Measurements from ENCODE around the gene CLCN6. TPM values are rescaled to one million over a fixed set of nuclear protein-coding genes. Genes with fewer than 3 reads are reported as not detected.

CLCN6 gene
- polyA plus RNA-seq, 2 of the 4 experiments (the other 2 are of a cell fraction) = 5.7 to 9.0 TPM

- no peak for TF ChIP-seq FOSL2 (IDR thresholded peaks at IDR 0.05)
- TF ChIP-seq FOSL2 (CRISPR knock-in tag; IDR thresholded peaks at IDR 0.05) = peak; percentile 81
- no peak for TF ChIP-seq ZFP36 (IDR thresholded peaks at IDR 0.05; ENCODE audit: borderline replicate concordance, partially characterized antibody)
- TF ChIP-seq RNF2 (IDR thresholded peaks at IDR 0.05; ENCODE audit: borderline replicate concordance, low read depth) = no peak
- TF ChIP-seq KDM5A (IDR thresholded peaks at IDR 0.05) = no peak
- TF ChIP-seq CBX8 (IDR thresholded peaks at IDR 0.05) = no peak
- TF ChIP-seq TP53 (CRISPR knock-in tag; IDR thresholded peaks at IDR 0.05) = no peak
- no peak for TF ChIP-seq EHMT2 (IDR thresholded peaks at IDR 0.05; ENCODE audit: low read depth)
- no peak for TF ChIP-seq CEBPB (IDR thresholded peaks at IDR 0.05)
- TF ChIP-seq, protein P1, sequence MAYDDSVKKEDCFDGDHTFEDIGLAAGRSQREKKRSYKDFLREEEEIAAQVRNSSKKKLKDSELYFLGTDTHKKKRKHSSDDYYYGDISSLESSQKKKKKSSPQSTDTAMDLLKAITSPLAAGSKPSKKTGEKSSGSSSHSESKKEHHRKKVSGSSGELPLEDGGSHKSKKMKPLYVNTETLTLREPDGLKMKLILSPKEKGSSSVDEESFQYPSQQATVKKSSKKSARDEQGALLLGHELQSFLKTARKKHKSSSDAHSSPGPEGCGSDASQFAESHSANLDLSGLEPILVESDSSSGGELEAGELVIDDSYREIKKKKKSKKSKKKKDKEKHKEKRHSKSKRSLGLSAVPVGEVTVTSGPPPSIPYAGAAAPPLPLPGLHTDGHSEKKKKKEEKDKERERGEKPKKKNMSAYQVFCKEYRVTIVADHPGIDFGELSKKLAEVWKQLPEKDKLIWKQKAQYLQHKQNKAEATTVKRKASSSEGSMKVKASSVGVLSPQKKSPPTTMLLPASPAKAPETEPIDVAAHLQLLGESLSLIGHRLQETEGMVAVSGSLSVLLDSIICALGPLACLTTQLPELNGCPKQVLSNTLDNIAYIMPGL (CRISPR knock-in tag; IDR thresholded peaks at IDR 0.05; ENCODE audit: borderline replicate concordance) = no peak
- no peak for TF ChIP-seq FOSB (CRISPR knock-in tag; IDR thresholded peaks at IDR 0.05)
- no peak for TF ChIP-seq HDAC2 (IDR thresholded peaks at IDR 0.05)
- no peak for TF ChIP-seq NR3C1 (IDR thresholded peaks at IDR 0.05)
- no peak for TF ChIP-seq CBX2 (IDR thresholded peaks at IDR 0.05; ENCODE audit: borderline replicate concordance, low read depth)
- no peak for TF ChIP-seq RARB (CRISPR knock-in tag; IDR thresholded peaks at IDR 0.05)
- TF ChIP-seq MAFK (IDR thresholded peaks at IDR 0.05; ENCODE audit: partially characterized antibody) = no peak
- TF ChIP-seq SMC3 (IDR thresholded peaks at IDR 0.05) = no peak
- TF ChIP-seq NFE2L2 (conservative IDR thresholded peaks at IDR 0.05; ENCODE audit: low read length) = no peak
These were observed at the start of gene CLCN6, which contains the start of gene MTHFR (continued) for GRCh38 chr1:11805422-11806306.

- Histone ChIP-seq H3K4me3 (no peak overlapping the region), H3K4me1 (no peaks in the 10 kb centered on the region), H3K9me3 (no peaks in the 10 kb centered on the region), H3K27ac (no peak overlapping the region), H3K4me2 (no peak overlapping the region)
- no peak for ATAC-seq
- ChIA-PET POLR2A (no interaction called here), CTCF (interaction anchor here (0.6 to 1.4 kb wide), 3 partner anchors 37 to 83 kb away, joined by 3 read pairs; no protein-coding TSS in a partner anchor)
- WGBS (ENCODE audit: missing lambda C conversion rate) = 43% methylated on average over 1 of the region's 1 CpG
- no peak for FAIRE-seq
- DNase-seq (ENCODE audit: low read depth in 1 of 2, low spot score in 1 of 2) = no peak
- TF ChIP-seq HEYL (CRISPR knock-in tag; IDR thresholded peaks at IDR 0.05) (no peak), RAD21 (conservative IDR thresholded peaks at IDR 0.05 in 1 of 2, IDR thresholded peaks at IDR 0.05 in 1 of 2) (no peak), HDAC2 (IDR thresholded peaks at IDR 0.05) (no peak), POLR2A (IDR thresholded peaks at IDR 0.05; ENCODE audit: low read length) (no peak), BHLHE40 (IDR thresholded peaks at IDR 0.05; ENCODE audit: low read depth, low read length) (no peak)
These were observed 48.9 kb upstream of the CLCN6 start for GRCh38 chr1:11757047-11757446.

DNA sequence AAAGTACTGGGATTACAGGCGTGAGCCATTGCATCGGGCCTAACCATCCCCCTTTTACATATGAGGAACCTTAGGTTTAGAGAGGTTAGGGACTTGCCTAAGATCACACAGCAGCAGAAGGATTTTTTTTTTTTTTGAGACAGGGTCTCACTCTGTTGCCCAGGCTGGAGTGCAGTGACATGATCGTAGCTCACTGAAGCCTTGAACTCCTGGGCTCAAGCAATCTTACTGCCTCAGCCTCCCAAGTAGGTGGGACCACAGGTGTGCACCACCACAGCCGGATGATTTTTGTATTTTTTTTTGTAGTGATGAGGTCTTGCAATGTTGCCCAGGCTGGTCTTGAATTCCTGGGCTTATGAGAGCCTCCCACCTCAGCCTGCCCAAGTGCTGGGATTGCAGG lies 46.2 kb upstream of the CLCN6 start:
- ChIA-PET CTCF (no interaction called here), POLR2A (no interaction called here)
- WGBS (ENCODE audit: missing lambda C conversion rate) = 55% methylated on average over 4 of the region's 4 CpGs
- ATAC-seq (no peak), FAIRE-seq (no peak), DNase-seq (ENCODE audit: low read depth in 1 of 2, low spot score in 1 of 2) (no peak)
- TF ChIP-seq NFE2L2 (conservative IDR thresholded peaks at IDR 0.05; ENCODE audit: low read length) (no peak), KDM1A (IDR thresholded peaks at IDR 0.05; ENCODE audit: low read depth) (no peak), HEYL (CRISPR knock-in tag; IDR thresholded peaks at IDR 0.05) (no peak), ZFP36 (IDR thresholded peaks at IDR 0.05; ENCODE audit: borderline replicate concordance, partially characterized antibody) (no peak), POLR2AphosphoS2 (conservative IDR thresholded peaks at IDR 0.05; ENCODE audit: low read length) (no peak), CTCF (IDR thresholded peaks at IDR 0.05) (no peak)
- Histone ChIP-seq H3K4me2 (no peak overlapping the region), H3K9me3 (no peaks in the 10 kb centered on the region), H3K4me1 (no peaks in the 10 kb centered on the region), H3K4me3 (no peak overlapping the region), H3K27ac (no peak overlapping the region)

Measured in A549 (cell line).